Pancreas (tissue), 10 donors: ENCODE measurements around the gene ENO4. TPM values are rescaled to one million over a fixed set of nuclear protein-coding genes. Genes with fewer than 3 reads are reported as not detected.

Source experiments
- ATAC-seq, 4 donors: fragments of 200-7000 bp; cut with Tn5 transposase; one replicate each; pipeline versions ENCODE4 v1.8.0 to v1.9.1; 2020; ENCODE audit warnings: mild to moderate bottlenecking in 4 of 4, moderate library complexity in 4 of 4
- DNase-seq, 6 donors: peaks; one replicate each; pipeline ENCODE4 v3.0.0-alpha.2; 2020
- FAIRE-seq: peaks from 2 replicates; lab custom pipeline; 2012; peaks lifted over from hg19 to GRCh38; lab: Jason Lieb, UNC
- H3K27ac ChIP-seq, 4 donors: fragments of 200-600 bp; sonication (generic); 1 replicate in 3 of 4; 2 replicates in 1 of 4; pipeline versions ENCODE4 v1.5.0 to v1.8.0; 2020
- H3K27me3 ChIP-seq, 4 donors: fragments of 200-600 bp; one replicate each; pipeline ENCODE4 v1.8.0; 2021
- H3K36me3 ChIP-seq, 3 donors: fragments of 200-600 bp; sonication (generic) in 1 of 3; one replicate each; pipeline versions ENCODE4 v1.5.0 to v1.8.0; 2020 to 2021
- H3K4me1 ChIP-seq, 3 donors: fragments of 200-600 bp; one replicate each; pipeline ENCODE4 v1.8.0; 2021
- H3K4me3 ChIP-seq, 4 donors: fragments of 200-600 bp; sonication (generic) in 2 of 4; one replicate each; pipeline versions ENCODE4 v1.5.0 to v1.8.0; 2020 to 2021
- H3K9me3 ChIP-seq, 4 donors: fragments of 200-600 bp; one replicate each; pipeline ENCODE4 v1.8.0; 2021
- WGBS, 2 donors: extraction: QIAGEN DNeasy Blood & Tissue Kit; methylation state at CpG; one replicate each; pipeline ENCODE4 v1.1.7; 2013; 5-methylcytosine and 5-hydroxymethylcytosine counted together
- intact Hi-C, 3 donors: fragments of 100-400 bp; cut with DNase I; formaldehyde crosslinking; loops; one replicate each; pipeline versions ENCODE4 v1.11.1 to v1.14.2; 2022
- polyA plus RNA-seq, 2 donors: library from polyadenylated mRNA; stranded (reverse); fragments of 200-250 nt; gene quantifications; one replicate each; pipeline ENCODE4 v1.2.3, GENCODE V29; 2013
- total RNA-seq, 6 donors: library from RNA; stranded (reverse); fragmentation: NEBNext Ultra II Directional in 4 of 6; extraction: Animal tissue kit (Norgen Biotek cat#: 25700) in 4 of 6; gene quantifications; one replicate each; pipeline versions ENCODE4 v1.2.1 to v1.2.4, GENCODE V29; 2021 to 2023
- TF ChIP-seq, protein P1 (sequence below), 4 donors: fragments of 200-600 bp; sonication (generic) in 3 of 4; IDR thresholded peaks; one replicate each; pipeline versions ENCODE4 v1.5.0 to v1.8.0; 2021; ENCODE audit warnings: antibody characterized with exemption in 4 of 4
- donor health status: healthy with polysubstance abuse.
- donor health status: DM: no; HTN: no; CAD: no; lungs with moderate emphysema.
- donor health status: DM: no; HTN: no; CAD: no.
- donor health status: control.
- donor health status: control.
- donor health status: Bipolar disorder and iron deficiency.
- donor health status: DM: yes; HTN: yes; CAD: no.
- donor health status: DM: no; HTN: no; CAD: no.
- donor health status: DM: no; HTN: no; CAD: no.
- donor health status: DM: yes; HTN: yes; CAD: no.

The ENO4 gene
- total and polyA plus RNA-seq, 8 donors: 0.15 to 0.71 (median 0.23) TPM

- TF ChIP-seq, protein P1, sequence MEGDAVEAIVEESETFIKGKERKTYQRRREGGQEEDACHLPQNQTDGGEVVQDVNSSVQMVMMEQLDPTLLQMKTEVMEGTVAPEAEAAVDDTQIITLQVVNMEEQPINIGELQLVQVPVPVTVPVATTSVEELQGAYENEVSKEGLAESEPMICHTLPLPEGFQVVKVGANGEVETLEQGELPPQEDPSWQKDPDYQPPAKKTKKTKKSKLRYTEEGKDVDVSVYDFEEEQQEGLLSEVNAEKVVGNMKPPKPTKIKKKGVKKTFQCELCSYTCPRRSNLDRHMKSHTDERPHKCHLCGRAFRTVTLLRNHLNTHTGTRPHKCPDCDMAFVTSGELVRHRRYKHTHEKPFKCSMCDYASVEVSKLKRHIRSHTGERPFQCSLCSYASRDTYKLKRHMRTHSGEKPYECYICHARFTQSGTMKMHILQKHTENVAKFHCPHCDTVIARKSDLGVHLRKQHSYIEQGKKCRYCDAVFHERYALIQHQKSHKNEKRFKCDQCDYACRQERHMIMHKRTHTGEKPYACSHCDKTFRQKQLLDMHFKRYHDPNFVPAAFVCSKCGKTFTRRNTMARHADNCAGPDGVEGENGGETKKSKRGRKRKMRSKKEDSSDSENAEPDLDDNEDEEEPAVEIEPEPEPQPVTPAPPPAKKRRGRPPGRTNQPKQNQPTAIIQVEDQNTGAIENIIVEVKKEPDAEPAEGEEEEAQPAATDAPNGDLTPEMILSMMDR (IDR thresholded peaks at IDR 0.05): no peak
- Histone ChIP-seq H3K9me3 (no peaks in the 10 kb centered on the region), H3K4me1 (peaks cover 0 to 7% (median 0%) of the 10 kb centered on the region in 3 donors), H3K36me3 (no peaks in the 10 kb centered on the region), H3K27ac (no peak overlapping the region), H3K4me3 (no peak overlapping the region), H3K27me3 (no peaks in the 10 kb centered on the region)
- WGBS, 2 donors: 80 to 81% methylated on average over 11 of the region's 11 CpGs
- ATAC-seq (no peak), FAIRE-seq (no peak), DNase-seq (no peak)
- intact Hi-C loops: no loop called here
Observed at GRCh38 chr10:116892907-116893685, 43.8 kb downstream of the ENO4 start.

GRCh38 chr10:116893686-116894037 is 44.4 kb downstream of the ENO4 start:
- ATAC-seq: no peak
- DNase-seq: no peak
- intact Hi-C loops: no loop called here
- no peak overlapping the region for H3K4me3 ChIP-seq
- no peak overlapping the region for H3K27ac ChIP-seq
- FAIRE-seq: no peak
- peaks cover 0 to 3% (median 0%) of the 10 kb centered on the region in 3 donors for H3K4me1 ChIP-seq
- H3K27me3 ChIP-seq: no peaks in the 10 kb centered on the region
- TF ChIP-seq, protein P1 (IDR thresholded peaks at IDR 0.05): no peak
- H3K36me3 ChIP-seq: no peaks in the 10 kb centered on the region
- H3K9me3 ChIP-seq: no peaks in the 10 kb centered on the region

DNA sequence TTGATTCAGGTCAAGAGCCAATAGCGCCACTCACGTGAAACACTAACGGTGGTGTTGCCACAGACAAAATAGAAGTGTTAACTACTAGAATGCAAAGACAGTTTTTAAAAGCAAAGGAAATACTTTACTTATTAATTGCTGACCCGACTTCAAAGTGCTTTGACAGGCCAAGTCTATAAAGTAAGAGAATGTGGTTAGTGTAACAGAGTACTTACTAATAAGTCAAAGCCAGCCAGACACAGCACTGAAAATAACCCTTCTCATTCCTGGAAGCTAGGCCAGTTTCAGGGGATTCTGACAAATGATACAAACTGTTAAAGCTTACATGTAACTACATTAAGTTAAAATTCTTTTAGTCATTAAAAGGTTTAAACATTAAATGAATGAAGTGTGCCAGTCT is 50.3 kb downstream of the ENO4 start:
- 61 to 65% methylated on average over 4 of the region's 4 CpGs for WGBS, 2 donors
- no peaks in the 10 kb centered on the region for H3K9me3 ChIP-seq
- DNase-seq (no peak), FAIRE-seq (no peak), ATAC-seq (no peak)
- no peak overlapping the region for H3K27ac ChIP-seq
- H3K36me3 ChIP-seq: peaks cover 0 to 14% (median 0%) of the 10 kb centered on the region in 3 donors
- H3K27me3 ChIP-seq: no peaks in the 10 kb centered on the region
- H3K4me1 ChIP-seq: no peaks in the 10 kb centered on the region
- intact Hi-C loops: no loop called here
- H3K4me3 ChIP-seq: no peak overlapping the region
- TF ChIP-seq, protein P1 (IDR thresholded peaks at IDR 0.05): no peak

- no peak for DNase-seq
- TF ChIP-seq, protein P1 (IDR thresholded peaks at IDR 0.05): no peak
- no peak overlapping the region for H3K27ac ChIP-seq
- no peak overlapping the region for H3K4me3 ChIP-seq
- H3K4me1 ChIP-seq: no peaks in the 10 kb centered on the region
- no peaks in the 10 kb centered on the region for H3K9me3 ChIP-seq
- intact Hi-C loops: no loop called here
- no peaks in the 10 kb centered on the region for H3K27me3 ChIP-seq
- 95% methylated on average over 3 of the region's 3 CpGs for WGBS, 2 donors
- H3K36me3 ChIP-seq: peaks cover 0 to 27% (median 0%) of the 10 kb centered on the region in 3 donors
- no peak for ATAC-seq
- FAIRE-seq: no peak
Observed at GRCh38 chr10:116905845-116906210, 56.5 kb downstream of the ENO4 start.

- WGBS, 2 donors: 87 to 89% methylated on average over 6 of the region's 6 CpGs
- FAIRE-seq: no peak
- intact Hi-C loops: no loop called here
- peaks cover 0 to 27% (median 0%) of the 10 kb centered on the region in 3 donors for H3K36me3 ChIP-seq
- DNase-seq: no peak
- no peaks in the 10 kb centered on the region for H3K4me1 ChIP-seq
- TF ChIP-seq, protein P1 (IDR thresholded peaks at IDR 0.05): no peak
- no peak overlapping the region for H3K4me3 ChIP-seq
- ATAC-seq: no peak
- H3K27me3 ChIP-seq: no peaks in the 10 kb centered on the region
- no peak overlapping the region for H3K27ac ChIP-seq
- H3K9me3 ChIP-seq: no peaks in the 10 kb centered on the region
Observed at GRCh38 chr10:116907245-116907987, 58.1 kb downstream of the ENO4 start.
